NCI-H2171 treated with DMSO at 0.1 percent for 48 hours (cell line): Measurements from ENCODE around the gene MRFAP1.
"Not testable (repeated sequence)": the region's sequence is repeated elsewhere in the genome, so short reads cannot be mapped to it uniquely, and the experiment has no call there.

Experiments
- DNase-seq: peaks from one replicate; lab custom pipeline; 2025; lab: John Stamatoyannopoulos, UW

The MRFAP1 gene

GRCh38 chr4:6668391-6668790 is 27.9 kb downstream of the MRFAP1 start:
- no peak for DNase-seq

- DNase-seq, result no peak
Observed at GRCh38 chr4:6671648-6672047, 31.2 kb downstream of the MRFAP1 start.

GRCh38 chr4:6672131-6672530 is 31.6 kb downstream of the MRFAP1 start:
- no peak for DNase-seq

GRCh38 chr4:6672541-6673190 is 32.2 kb downstream of the MRFAP1 start:
- not testable (repeated sequence) for DNase-seq

GRCh38 chr4:6673191-6673659 is 32.7 kb downstream of the MRFAP1 start:
- DNase-seq, result peak; percentile 2

GRCh38 chr4:6673660-6674499 is 33.4 kb downstream of the MRFAP1 start:
- peak; percentile 84 for DNase-seq

- peak; percentile 35 for DNase-seq
Observed at GRCh38 chr4:6674500-6675149, 34.1 kb downstream of the MRFAP1 start.

GRCh38 chr4:6676722-6677558 is 36.5 kb downstream of the MRFAP1 start:
- DNase-seq, result no peak

GRCh38 chr4:6680372-6681034 is 40.0 kb downstream of the MRFAP1 start:
- no peak for DNase-seq

- no peak for DNase-seq
Observed at GRCh38 chr4:6681191-6681590, 40.7 kb downstream of the MRFAP1 start.

- DNase-seq, result no peak
Observed at GRCh38 chr4:6682862-6683590, 42.5 kb downstream of the MRFAP1 start.

- DNase-seq, result no peak
Observed at GRCh38 chr4:6684656-6685055, 44.2 kb downstream of the MRFAP1 start.

GRCh38 chr4:6686104-6686787 is 45.8 kb downstream of the MRFAP1 start:
- DNase-seq, result no peak

GRCh38 chr4:6687947-6688878 is 47.7 kb downstream of the MRFAP1 start:
- DNase-seq, result no peak

- no peak for DNase-seq
Observed at GRCh38 chr4:6688879-6689505, 48.5 kb downstream of the MRFAP1 start.

- no peak for DNase-seq
Observed at GRCh38 chr4:6689506-6689960, 49.0 kb downstream of the MRFAP1 start.
